Right lobe of liver (tissue), 6 donors: ENCODE results near the gene ASTN1. TPM values are rescaled to one million over a fixed set of nuclear protein-coding genes. Genes with fewer than 3 reads are reported as not detected.

ENCODE experiments used
- ATAC-seq, 4 donors: fragments of 200-7000 bp; cut with Tn5 transposase; one replicate each; pipeline ENCODE4 v1.9.1; 2020; ENCODE audit warnings: mild to moderate bottlenecking in 4 of 4, moderate library complexity in 4 of 4
- DNase-seq, 3 donors: peaks; one replicate each; pipeline ENCODE4 v3.0.0-alpha.2; 2020
- H3K27ac ChIP-seq, 3 donors: fragments of 200-600 bp; one replicate each; pipeline ENCODE4 v1.8.0; 2022
- H3K27me3 ChIP-seq, 2 donors: fragments of 200-600 bp; one replicate each; pipeline ENCODE4 v1.8.0; 2022
- H3K36me3 ChIP-seq, 4 donors: fragments of 200-600 bp; sonication (generic) in 1 of 4; one replicate each; pipeline versions ENCODE4 v1.5.1 to v1.8.0; 2017 to 2022; ENCODE audit warnings: control low read depth in 1 of 4
- H3K4me1 ChIP-seq, 4 donors: fragments of 200-600 bp; sonication (generic) in 1 of 4; one replicate each; pipeline versions ENCODE4 v1.5.1 to v1.8.0; 2017 to 2022; ENCODE audit warnings: control low read depth in 1 of 4
- H3K4me3 ChIP-seq, 3 donors: fragments of 200-600 bp; one replicate each; pipeline ENCODE4 v1.8.0; 2022
- H3K9me3 ChIP-seq, 4 donors: fragments of 200-600 bp; sonication (generic) in 1 of 4; one replicate each; pipeline versions ENCODE4 v1.5.1 to v1.8.0; 2017 to 2022; ENCODE audit warnings: control low read depth in 1 of 4
- CTCF ChIP-seq, 4 donors: fragments of 200-600 bp in 3 of 4; fragments of 450-650 bp in 1 of 4; IDR thresholded peaks; one replicate each; pipeline versions ENCODE4 v1.5.1 to v1.8.0; 2016 to 2022; ENCODE audit warnings: antibody characterized with exemption in 4 of 4, mild to moderate bottlenecking in 2 of 4
- POLR2A ChIP-seq: fragments of 450-650 bp; IDR thresholded peaks from one replicate; pipeline ENCODE4 v1.6.1; 2017; ENCODE audit warnings: antibody characterized with exemption, mild to moderate bottlenecking
- WGBS: methylation state at CpG from one replicate; pipeline ENCODE4 v1.1.6; 2018; ENCODE audit warnings: low coverage, low lambda C conversion rate; ENCODE audit not compliant: insufficient coverage; ENCODE audit errors: missing lambda C conversion rate; 5-methylcytosine and 5-hydroxymethylcytosine counted together
- intact Hi-C, 2 donors: fragments of 100-400 bp; cut with DNase I; formaldehyde crosslinking; loops; one replicate each; pipeline versions ENCODE4 v1.11.2 to v1.14.1; 2022
- total RNA-seq, 6 experiments: library from RNA; depleted of rRNA in 2 of 6; stranded (reverse); fragments of >200 nt in 2 of 6; fragmentation: NEBNext Ultra II Directional in 3 of 6; extraction: Animal tissue kit (Norgen Biotek cat#: 25700) in 3 of 6; gene quantifications; one replicate each; pipeline versions ENCODE4 v1.1.0 to v1.2.4, GENCODE V29; 2016 to 2023
- donor health status: DM: no; HTN: yes; CAD: no.
- donor health status: DM: no; HTN: no; CAD: no.
- donor health status: DM: no; HTN: no; CAD: no.
- donor health status: DM: no; HTN: yes; CAD: no.
- donor health status: DM: no; HTN: yes; CAD: no.

Gene ASTN1
- total RNA-seq, 6 experiments from 2014 or later = 0.06 to 0.78 (median 0.18) TPM

- intact Hi-C loops = no loop called here
- WGBS = 5% methylated on average over 14 of the region's 32 CpGs
- TF ChIP-seq CTCF (IDR thresholded peaks at IDR 0.05) = peak; percentile 58 to 83 (median 77)
- no peak for TF ChIP-seq POLR2A
- peak; percentile 54 to 68 (median 56) for DNase-seq
- ATAC-seq = peak; percentile 93 to 98 (median 96)
- peak overlapping the region in 1 of 3 donors; percentile 24 for H3K4me3 ChIP-seq
- H3K36me3 ChIP-seq = no peaks in the 10 kb centered on the region
- no peaks in the 10 kb centered on the region for H3K9me3 ChIP-seq
- peaks cover 0 to 6% (median 0%) of the 10 kb centered on the region in 4 donors for H3K4me1 ChIP-seq
- peaks cover 0 to 3% of the 10 kb centered on the region in 2 donors for H3K27me3 ChIP-seq
- H3K27ac ChIP-seq = no peak overlapping the region
Observed at GRCh38 chr1:177181631-177182291, 17.2 kb upstream of the ASTN1 start.

GRCh38 chr1:177181280-177181630 is 16.7 kb upstream of the ASTN1 start:
- peak; percentile 15 to 47 (median 31) for ATAC-seq

GRCh38 chr1:177174921-177175634 is 10.6 kb upstream of the ASTN1 start:
- 75% methylated on average over 3 of the region's 6 CpGs for WGBS
- no peak for DNase-seq
- intact Hi-C loops = loop anchor here in 1 of 2 donors (10.0 kb wide), 1 partner anchor 280 kb away; no protein-coding TSS in a partner anchor

More at GRCh38 chr1:177181280-177181630, 16.7 kb upstream of the ASTN1 start:
- intact Hi-C loops = no loop called here
- TF ChIP-seq CTCF (IDR thresholded peaks at IDR 0.05) (no peak), POLR2A (no peak)
- WGBS = 6% methylated on average over 13 of the region's 13 CpGs
- peak overlapping the region in 1 of 3 donors; percentile 24 for H3K4me3 ChIP-seq
- peak in 2 of 3 donors; percentile 24 to 50 for DNase-seq
- no peaks in the 10 kb centered on the region for H3K9me3 ChIP-seq
- H3K27me3 ChIP-seq = peaks cover 0 to 3% of the 10 kb centered on the region in 2 donors
- H3K4me1 ChIP-seq = peaks cover 0 to 6% (median 0%) of the 10 kb centered on the region in 4 donors
- H3K36me3 ChIP-seq = no peaks in the 10 kb centered on the region
- H3K27ac ChIP-seq = no peak overlapping the region

DNA sequence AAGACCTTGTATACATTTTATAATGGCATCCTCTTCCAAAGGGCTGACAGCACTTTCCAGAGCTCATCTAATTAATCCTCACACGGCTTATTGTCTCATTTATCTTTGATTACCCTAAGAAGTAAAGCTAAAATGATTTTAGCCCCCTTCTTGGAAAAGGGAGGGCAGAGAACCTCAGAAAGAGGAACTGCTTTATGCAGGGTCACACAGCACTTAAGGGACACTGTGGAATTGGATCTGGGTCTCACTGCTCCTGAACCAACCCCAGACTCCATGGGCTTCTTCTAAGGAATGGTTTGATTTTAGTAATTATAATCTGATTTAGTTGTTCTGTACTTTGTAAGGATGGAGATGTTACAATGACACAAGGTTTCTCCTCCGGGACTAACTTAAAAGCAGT is 9.5 kb upstream of the ASTN1 start:
- intact Hi-C loops = loop anchor here in 1 of 2 donors (10.0 kb wide), 1 partner anchor 279 kb away; no protein-coding TSS in a partner anchor
- WGBS = 46% methylated on average over 2 of the region's 2 CpGs
- no peaks in the 10 kb centered on the region for H3K36me3 ChIP-seq
- peaks cover 0 to 7% (median 0%) of the 10 kb centered on the region in 4 donors for H3K4me1 ChIP-seq
- no peak overlapping the region for H3K4me3 ChIP-seq
- no peaks in the 10 kb centered on the region for H3K27me3 ChIP-seq
- no peak for TF ChIP-seq CTCF (IDR thresholded peaks at IDR 0.05)
- TF ChIP-seq POLR2A = no peak
- H3K27ac ChIP-seq = no peak overlapping the region
- no peaks in the 10 kb centered on the region for H3K9me3 ChIP-seq
- no peak for DNase-seq
- no peak for ATAC-seq

More at GRCh38 chr1:177174921-177175634, 10.6 kb upstream of the ASTN1 start:
- Histone ChIP-seq H3K4me1 (peaks cover 0 to 7% (median 0%) of the 10 kb centered on the region in 4 donors), H3K4me3 (no peak overlapping the region), H3K27me3 (no peaks in the 10 kb centered on the region), H3K9me3 (no peaks in the 10 kb centered on the region), H3K36me3 (no peaks in the 10 kb centered on the region), H3K27ac (no peak overlapping the region)
- ATAC-seq = no peak
- no peak for TF ChIP-seq CTCF (IDR thresholded peaks at IDR 0.05)
- no peak for TF ChIP-seq POLR2A
